Measurements from ENCODE around the gene NDUFA11. TPM values are rescaled to one million over a fixed set of nuclear protein-coding genes. Genes with fewer than 3 reads are reported as not detected.

The NDUFA11 gene
- polyA plus RNA-seq, 6 donors from 2014 or later, result 288 to 317 (median 302) TPM

DNA sequence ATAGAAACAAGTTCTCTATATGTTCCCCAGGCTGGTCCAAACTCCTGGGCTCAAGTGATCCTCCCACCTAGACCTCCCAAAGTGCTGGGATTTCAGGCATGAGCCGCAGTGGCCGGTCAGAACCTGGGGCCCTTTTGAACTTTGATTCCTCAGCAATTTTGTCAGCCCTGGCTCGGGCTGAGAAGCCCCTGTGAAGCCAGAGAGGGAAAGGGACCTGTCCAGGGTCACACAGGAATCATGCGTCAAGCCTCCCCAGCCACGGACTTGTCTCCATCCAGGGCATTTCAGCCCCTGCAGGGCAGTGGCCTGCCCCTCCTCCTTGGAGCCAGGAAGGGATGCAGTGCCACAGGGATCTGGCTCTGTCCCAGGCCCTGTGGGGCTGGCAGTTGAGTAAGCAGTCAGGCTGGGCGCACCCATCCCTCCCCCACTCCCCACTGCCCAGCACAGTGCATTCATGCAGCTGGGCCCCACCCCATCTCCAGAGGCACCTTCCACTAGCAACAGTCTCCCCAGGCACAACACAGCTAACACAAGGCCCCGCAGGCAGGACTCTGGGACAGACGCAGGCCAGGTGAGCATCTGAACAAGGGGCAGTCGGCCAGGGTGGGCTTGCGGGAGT, 10.3 kb upstream of the NDUFA11 start, which contains the start of gene CAPS:
Gene CAPS (plus strand): TSS at position 516 of the 619 bp plus-strand sequence. CDS start 153 bp downstream, outside the sequence.
- Mint-ChIP-seq H3K27ac (peak within 1 kb of the TSS in 2 of 6 donors; percentile 22 to 24), H3K36me3 (no peaks in the 10 kb centered on the region)

DNA sequence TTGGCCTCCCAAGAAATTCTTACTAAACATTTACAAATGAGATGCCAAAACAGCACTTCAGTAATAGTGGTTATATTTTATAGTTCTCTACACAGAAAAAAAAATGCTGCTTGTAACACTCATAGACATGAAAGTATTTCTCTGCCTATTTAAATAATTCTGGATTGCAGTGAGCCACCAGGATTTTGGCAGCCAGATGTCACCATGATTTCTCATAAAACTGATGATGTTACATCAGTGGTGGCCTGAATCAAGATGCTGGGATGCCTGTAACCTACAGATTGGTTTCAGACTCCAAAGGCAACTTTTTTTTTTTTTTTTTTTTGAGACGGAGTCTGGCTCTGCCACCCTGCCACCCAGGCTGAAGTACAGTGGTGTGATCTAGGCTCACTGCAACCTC, 7.8 kb upstream of the NDUFA11 start:
- no peak for DNase-seq
- Mint-ChIP-seq H3K4me3 (no peak overlapping the region), H3K27ac (peak overlapping the region in 1 of 6 donors; percentile 66), H3K36me3 (no peaks in the 10 kb centered on the region), H3K9me3 (no peaks in the 10 kb centered on the region), H3K4me1 (peaks cover 9 to 12% (median 12%) of the 10 kb centered on the region in 3 donors), H3K27me3 (no peaks in the 10 kb centered on the region)
- ATAC-seq (ENCODE audit: low read depth in 2 of 2), result no peak

More for the DNA sequence above, 10.3 kb upstream of the NDUFA11 start, which contains the start of gene CAPS:
- DNase-seq (no peak), ATAC-seq (ENCODE audit: low read depth in 2 of 2) (no peak)
- H3K27me3 Mint-ChIP-seq, result no peaks in the 10 kb centered on the region
- H3K4me1 Mint-ChIP-seq, result no peaks in the 10 kb centered on the region
- H3K4me3 Mint-ChIP-seq, result peak within 1 kb of the TSS in 1 of 8 donors; percentile 35
- H3K9me3 Mint-ChIP-seq, result no peaks in the 10 kb centered on the region

DNA sequence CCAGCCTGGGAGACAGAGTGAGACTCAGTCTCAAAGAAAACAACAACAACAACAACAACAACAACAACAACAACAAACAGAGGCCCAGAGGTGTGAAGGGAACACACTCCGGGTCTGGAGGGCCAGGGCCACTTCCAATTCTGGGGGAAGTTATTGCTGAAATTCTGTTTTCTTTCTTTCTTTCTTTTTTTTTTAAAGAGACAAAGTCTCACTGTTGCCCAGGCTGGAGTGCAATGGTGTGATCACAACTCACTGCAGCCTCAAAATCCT, 7.0 kb upstream of the NDUFA11 start:
- no peak for ATAC-seq (ENCODE audit: low read depth in 2 of 2)
- Mint-ChIP-seq H3K4me3 (no peak overlapping the region), H3K9me3 (no peaks in the 10 kb centered on the region), H3K27me3 (no peaks in the 10 kb centered on the region), H3K36me3 (no peaks in the 10 kb centered on the region), H3K4me1 (peaks cover 13 to 19% (median 17%) of the 10 kb centered on the region in 3 donors), H3K27ac (no peak overlapping the region)
- DNase-seq, result no peak

DNA sequence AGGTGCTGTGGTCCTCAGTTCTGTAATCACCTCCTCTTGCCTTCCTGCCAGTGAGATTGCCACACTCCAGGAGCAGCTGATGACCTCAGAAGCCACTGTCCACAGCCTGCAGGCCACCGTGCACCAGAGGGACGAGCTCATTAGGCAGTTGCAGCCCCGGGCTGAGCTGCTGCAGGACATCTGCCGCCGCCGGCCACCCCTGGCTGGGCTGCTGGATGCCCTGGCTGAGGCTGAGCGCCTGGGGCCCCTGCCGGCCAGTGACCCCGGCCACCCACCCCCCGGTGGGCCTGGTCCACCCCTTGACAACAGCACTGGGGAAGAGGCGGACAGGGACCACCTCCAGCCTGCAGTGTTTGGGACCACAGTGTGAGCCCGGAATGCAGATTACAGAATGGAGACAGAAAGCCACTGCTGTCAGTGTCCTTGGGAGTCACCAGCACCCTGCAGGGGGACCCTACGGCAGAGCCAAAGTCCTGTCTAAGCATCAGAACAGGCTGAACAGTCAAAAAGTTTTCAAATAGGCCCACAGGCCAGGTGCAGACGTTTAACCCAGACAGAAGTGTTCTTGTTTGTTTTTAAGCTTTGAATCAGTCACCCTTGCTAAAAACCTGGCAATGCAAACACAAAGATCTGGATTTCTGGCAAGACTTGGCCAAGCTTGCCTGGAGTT, 5.3 kb upstream of the NDUFA11 start:
- no peaks in the 10 kb centered on the region for H3K9me3 Mint-ChIP-seq
- H3K27ac Mint-ChIP-seq, result no peak overlapping the region
- no peaks in the 10 kb centered on the region for H3K36me3 Mint-ChIP-seq
- H3K4me1 Mint-ChIP-seq, result peaks cover 16 to 19% (median 17%) of the 10 kb centered on the region in 3 donors
- ATAC-seq (ENCODE audit: low read depth in 2 of 2) (no peak), DNase-seq (no peak)
- no peaks in the 10 kb centered on the region for H3K27me3 Mint-ChIP-seq
- no peak overlapping the region for H3K4me3 Mint-ChIP-seq

DNA sequence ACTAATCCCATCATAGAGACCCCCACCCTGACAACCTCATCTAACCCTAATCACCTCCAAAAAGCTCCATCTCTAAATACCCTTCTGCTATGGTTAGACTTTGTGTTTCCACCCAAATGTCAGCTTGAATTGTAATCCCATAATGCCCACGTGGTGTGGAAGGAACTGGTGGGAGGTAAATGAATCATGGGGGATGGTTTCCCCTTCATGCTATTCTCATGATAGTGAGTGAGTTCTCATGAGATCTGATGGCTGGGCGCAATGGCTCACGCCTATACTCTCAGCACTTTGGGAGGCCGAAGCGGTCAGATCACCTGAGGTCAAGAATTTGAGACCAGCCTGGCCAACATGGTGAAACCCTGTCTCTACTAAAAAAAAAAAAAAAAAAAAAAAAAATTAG, 3.7 kb upstream of the NDUFA11 start:
- Mint-ChIP-seq H3K4me3 (peak overlapping the region in 4 of 8 donors; percentile 9 to 70 (median 51)), H3K27ac (peak overlapping the region in 1 of 6 donors; percentile 44), H3K9me3 (no peaks in the 10 kb centered on the region)

DNA sequence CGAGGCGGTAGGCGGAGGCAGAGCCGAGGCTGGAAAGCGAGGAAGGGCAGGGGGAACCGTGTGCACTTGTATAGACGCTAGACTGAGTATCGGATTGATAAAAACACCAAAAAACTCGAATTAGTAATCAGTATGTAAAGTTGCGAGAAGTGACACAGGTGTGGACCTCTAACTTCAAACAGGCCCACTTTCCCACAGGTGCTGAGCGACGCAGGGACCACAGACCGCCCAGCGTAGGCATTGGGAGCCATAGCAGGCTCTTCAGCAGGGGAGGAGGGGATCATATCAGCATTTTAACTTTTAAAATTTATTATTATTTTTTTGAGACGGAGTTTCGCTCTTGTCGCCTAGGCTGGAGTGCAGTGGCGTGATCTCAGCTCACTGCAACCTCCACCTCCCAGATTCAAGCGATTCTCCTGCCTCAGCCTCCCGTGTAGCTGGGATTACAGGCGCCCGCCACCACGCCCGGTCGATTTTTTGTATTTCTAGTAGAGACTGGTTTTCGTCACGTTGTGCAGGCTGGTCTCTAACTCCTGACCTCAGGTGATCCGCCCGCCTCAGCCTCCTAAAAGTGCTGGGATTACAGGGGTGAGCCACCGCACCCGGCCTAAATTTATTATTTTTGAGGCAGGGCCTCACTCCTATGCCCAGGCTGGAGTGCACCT, 1.7 kb upstream of the NDUFA11 start:
- ATAC-seq (ENCODE audit: low read depth in 2 of 2) (no peak), DNase-seq (no peak)
- Mint-ChIP-seq H3K27me3 (no peaks in the 10 kb centered on the region), H3K4me3 (peak overlapping the region; percentile 83 to 99 (median 96)), H3K27ac (peak overlapping the region in 5 of 6 donors; percentile 66 to 98 (median 85)), H3K4me1 (peaks cover 31 to 38% (median 38%) of the 10 kb centered on the region in 3 donors), H3K9me3 (no peaks in the 10 kb centered on the region), H3K36me3 (no peaks in the 10 kb centered on the region)

More for the DNA sequence above, 3.7 kb upstream of the NDUFA11 start:
- DNase-seq (no peak), ATAC-seq (ENCODE audit: low read depth in 2 of 2) (no peak)
- H3K4me1 Mint-ChIP-seq, result peaks cover 25 to 30% (median 29%) of the 10 kb centered on the region in 3 donors
- H3K36me3 Mint-ChIP-seq, result no peaks in the 10 kb centered on the region
- H3K27me3 Mint-ChIP-seq, result no peaks in the 10 kb centered on the region

DNA sequence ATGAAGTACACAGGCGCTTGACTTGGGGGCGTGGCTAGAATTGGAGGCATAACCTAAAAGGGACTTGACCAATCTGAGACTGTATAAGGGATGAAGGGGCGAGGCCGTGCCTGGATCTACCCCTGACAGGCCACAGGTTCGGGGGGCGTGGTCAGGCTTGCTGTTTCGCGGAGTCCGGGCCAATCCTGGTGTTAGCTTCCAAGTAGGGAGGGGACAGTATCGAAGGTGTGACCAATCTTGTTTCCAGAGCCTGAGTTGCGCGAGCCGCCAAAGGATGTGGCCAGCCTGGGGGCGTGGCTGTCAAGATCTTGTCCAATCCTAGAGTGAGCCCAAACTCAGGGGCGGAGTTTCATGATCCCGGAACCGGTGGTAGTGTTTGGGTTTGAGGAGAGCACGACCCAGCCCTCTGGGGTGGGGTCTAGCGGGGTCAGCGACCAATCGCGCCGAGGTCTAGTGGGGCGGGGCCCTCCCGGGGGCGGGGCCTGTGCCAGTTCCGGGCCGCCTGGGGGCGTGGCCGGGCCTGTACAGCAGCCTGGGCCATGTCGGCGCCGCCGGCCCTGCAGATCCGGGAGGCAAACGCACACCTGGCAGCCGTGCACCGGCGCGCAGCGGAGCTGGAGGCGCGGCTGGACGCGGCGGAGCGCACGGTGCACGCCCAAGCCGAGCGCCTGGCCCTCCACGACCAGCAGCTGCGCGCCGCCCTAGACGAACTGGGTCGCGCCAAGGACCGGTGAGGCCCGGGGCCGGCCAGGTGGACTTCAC, 943 bp upstream of the NDUFA11 start, which contains the start of gene VMAC:
Gene VMAC (plus strand): TSS at position 521 of the 762 bp plus-strand sequence. CDS start 19 bp downstream, at position 540.
- H3K4me3 Mint-ChIP-seq, result peak within 1 kb of the TSS; percentile 86 to 99 (median 98)
- no peaks in the 10 kb centered on the region for H3K36me3 Mint-ChIP-seq

DNA sequence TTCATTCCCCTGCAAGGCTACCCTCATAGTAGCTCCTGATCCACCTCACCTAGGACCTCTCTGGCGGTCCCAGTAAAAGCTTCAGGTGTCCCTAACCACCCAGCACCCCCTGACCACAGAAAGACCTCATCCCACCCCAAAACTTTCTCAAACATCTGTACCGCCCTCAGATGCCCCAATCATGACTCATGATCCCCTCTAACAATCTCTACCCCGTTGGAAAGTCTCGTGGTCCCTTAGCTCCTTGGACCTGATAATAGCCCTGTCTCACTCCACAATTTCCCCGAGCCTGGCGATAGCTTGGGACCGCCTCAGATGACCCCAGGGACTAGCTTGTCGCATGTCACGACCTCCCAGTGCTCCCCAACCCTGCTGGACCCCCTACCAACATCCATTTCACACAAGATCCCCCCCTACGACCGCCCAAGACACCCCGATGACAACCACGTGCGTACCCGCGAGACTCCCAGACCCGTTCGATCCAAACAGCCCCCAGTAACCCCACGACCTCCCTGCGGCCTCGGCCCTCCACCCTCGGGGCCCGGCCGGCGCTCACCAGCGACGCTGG, 450 bp downstream of the NDUFA11 start:
- H3K36me3 Mint-ChIP-seq, result no peaks in the 10 kb centered on the region
- H3K9me3 Mint-ChIP-seq, result no peaks in the 10 kb centered on the region
- DNase-seq, result no peak
- H3K27me3 Mint-ChIP-seq, result no peaks in the 10 kb centered on the region
- H3K4me1 Mint-ChIP-seq, result peaks cover 36 to 47% (median 39%) of the 10 kb centered on the region in 3 donors
- H3K4me3 Mint-ChIP-seq, result peak overlapping the region; percentile 86 to 99 (median 98)
- no peak for ATAC-seq (ENCODE audit: low read depth in 2 of 2)
- peak overlapping the region; percentile 82 to 100 (median 99) for H3K27ac Mint-ChIP-seq

More for the DNA sequence above, 943 bp upstream of the NDUFA11 start, which contains the start of gene VMAC:
- Mint-ChIP-seq H3K4me1 (peaks cover 36 to 44% (median 38%) of the 10 kb centered on the region in 3 donors), H3K27me3 (no peaks in the 10 kb centered on the region), H3K9me3 (no peaks in the 10 kb centered on the region), H3K27ac (peak within 1 kb of the TSS; percentile 98 to 100 (median 99))
- ATAC-seq (ENCODE audit: low read depth in 2 of 2) (peak; percentile 72 to 73), DNase-seq (peak; percentile 100)

DNA sequence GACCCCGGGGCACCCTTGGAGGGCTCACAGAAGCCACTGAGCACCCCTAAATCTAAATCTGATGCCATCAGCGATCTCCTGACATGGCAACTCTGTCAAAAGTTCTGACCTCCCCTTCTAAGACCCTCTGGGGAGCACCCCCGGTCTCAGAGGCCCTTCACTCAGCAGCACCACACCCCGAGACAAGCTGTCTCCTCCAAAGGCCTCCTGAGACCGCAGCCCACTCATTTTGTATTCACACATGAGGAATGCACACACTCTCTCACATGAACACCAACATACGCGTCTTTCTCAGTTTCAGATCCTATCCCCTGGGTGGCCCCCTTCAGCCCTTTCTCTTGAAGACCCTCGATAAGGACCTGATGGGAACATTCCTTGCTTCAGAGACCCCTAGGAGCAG, 2.6 kb downstream of the NDUFA11 start:
- Mint-ChIP-seq H3K27me3 (no peaks in the 10 kb centered on the region), H3K27ac (peak overlapping the region in 1 of 6 donors; percentile 32), H3K9me3 (no peaks in the 10 kb centered on the region), H3K4me1 (peaks cover 24 to 35% (median 26%) of the 10 kb centered on the region in 3 donors), H3K36me3 (peaks cover 0 to 2% of the 10 kb centered on the region in 2 donors), H3K4me3 (peak overlapping the region in 6 of 8 donors; percentile 12 to 81 (median 46))
- ATAC-seq (ENCODE audit: low read depth in 2 of 2) (no peak), DNase-seq (no peak)

DNA sequence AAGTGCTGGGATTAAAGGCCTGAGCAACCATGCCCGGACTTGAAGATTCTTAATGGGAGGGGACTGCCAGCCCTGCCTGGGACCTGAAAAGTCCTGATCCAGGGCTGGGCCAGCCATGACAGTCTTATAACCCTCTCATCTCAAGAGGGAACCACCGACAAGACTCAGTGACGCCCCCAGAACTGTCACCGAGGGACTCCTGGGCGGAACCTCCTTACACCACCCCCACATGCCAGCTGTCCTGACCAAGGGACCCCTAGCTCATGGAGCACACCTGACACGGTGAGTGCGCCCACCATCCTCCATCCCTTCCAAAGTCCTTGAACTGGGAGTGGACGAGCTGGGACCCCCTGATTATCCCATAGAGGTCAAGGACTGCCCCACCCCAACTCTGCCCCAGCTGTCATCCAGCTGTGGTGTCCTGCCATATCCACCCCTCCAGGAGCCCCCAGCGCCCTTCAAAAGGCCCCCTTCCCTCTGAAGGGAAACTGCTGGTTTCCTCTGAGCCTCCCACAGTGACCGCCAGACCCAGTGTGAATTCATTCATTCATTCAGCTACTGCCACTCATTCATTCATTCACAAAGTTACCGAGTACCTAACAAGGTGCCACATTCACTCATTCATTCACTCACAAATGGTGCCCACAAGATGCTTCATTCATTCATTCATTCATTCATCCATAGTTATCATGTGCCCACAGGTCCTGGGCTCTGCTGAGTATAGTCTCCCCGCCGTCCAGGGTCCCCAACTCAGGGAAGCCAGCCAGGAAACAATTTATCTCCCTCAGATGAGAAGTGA, 3.7 kb downstream of the NDUFA11 start:
- no peaks in the 10 kb centered on the region for H3K27me3 Mint-ChIP-seq
- peaks cover 0 to 8% of the 10 kb centered on the region in 2 donors for H3K36me3 Mint-ChIP-seq
- peaks cover 21 to 34% (median 22%) of the 10 kb centered on the region in 3 donors for H3K4me1 Mint-ChIP-seq
- DNase-seq (no peak), ATAC-seq (ENCODE audit: low read depth in 2 of 2) (no peak)
- H3K4me3 Mint-ChIP-seq, result peak overlapping the region in 4 of 8 donors; percentile 15 to 74 (median 55)
- peak overlapping the region in 1 of 6 donors; percentile 67 for H3K27ac Mint-ChIP-seq
- H3K9me3 Mint-ChIP-seq, result no peaks in the 10 kb centered on the region

DNA sequence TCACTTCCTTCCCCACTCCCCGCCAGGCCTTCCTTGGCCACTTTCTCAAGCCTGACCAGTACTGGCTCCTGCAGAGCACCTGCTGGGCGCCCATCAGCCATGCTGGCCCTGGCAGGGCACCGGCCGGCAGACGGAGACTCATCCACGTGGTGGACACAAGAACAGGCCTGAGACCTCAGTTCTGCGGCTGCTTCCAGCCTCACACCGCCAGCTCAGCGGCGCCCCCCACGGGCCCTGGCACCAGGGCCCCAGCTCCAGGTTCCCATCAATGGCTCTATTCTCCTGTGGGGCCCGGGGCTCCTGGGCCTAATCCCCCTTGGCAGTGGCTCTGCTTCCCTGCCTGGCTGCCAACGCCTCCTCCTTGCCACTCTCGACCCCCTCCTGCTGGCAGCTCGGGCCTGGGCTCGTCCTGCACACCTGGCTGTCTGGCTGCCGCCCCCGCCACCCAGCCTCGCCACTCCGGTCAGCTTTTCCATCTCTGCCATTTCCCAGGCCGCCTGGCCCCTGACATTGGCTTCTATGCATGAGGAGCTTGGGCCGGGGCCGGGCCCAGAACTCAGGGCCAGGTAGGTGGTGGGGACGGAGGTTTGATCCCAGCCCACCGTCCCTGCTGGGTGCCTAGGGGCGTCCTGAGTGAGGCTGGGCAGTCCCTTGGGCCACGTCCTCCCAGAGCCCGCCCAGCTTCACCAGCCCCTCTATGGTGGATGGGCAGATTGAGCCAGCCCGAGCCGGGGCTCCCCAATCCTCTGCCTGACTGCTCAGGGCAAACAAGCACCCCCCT, 6.2 kb downstream of the NDUFA11 start:
- H3K9me3 Mint-ChIP-seq, result no peaks in the 10 kb centered on the region
- ATAC-seq (ENCODE audit: low read depth in 2 of 2) (no peak), DNase-seq (no peak)
- peaks cover 13 to 21% (median 13%) of the 10 kb centered on the region in 3 donors for H3K4me1 Mint-ChIP-seq
- no peaks in the 10 kb centered on the region for H3K27me3 Mint-ChIP-seq
- H3K27ac Mint-ChIP-seq, result peak overlapping the region in 1 of 6 donors; percentile 47
- no peak overlapping the region for H3K4me3 Mint-ChIP-seq
- peaks cover 0 to 8% of the 10 kb centered on the region in 2 donors for H3K36me3 Mint-ChIP-seq

Data from naive B cell (primary cell).